ENCODE measurements around the gene GPHN. TPM values are rescaled to one million over a fixed set of nuclear protein-coding genes. Genes with fewer than 3 reads are reported as not detected.

GPHN gene
- total and polyA plus RNA-seq, 2 of the 8 experiments (the other 6 are each of a cell fraction or from before 2014, with no cell fraction given) = 6.0 to 16.0 TPM

DNA sequence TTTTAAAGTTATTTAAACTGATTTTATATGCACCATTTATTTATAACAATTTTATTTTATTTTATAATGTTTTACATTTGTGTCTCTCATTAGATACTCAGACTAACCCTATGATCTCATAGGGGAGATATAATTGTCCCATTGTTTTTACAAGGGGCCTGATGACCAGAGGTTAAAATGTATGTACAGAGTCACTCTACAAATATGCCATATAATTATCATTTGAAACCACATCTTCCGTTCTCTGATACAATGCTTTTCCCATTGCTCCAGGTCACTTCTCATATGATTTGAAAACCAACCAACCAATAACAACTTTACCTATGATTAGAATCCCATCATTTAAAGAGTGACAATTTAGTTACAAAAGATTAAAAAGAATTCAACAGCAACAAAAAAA is 137.8 kb downstream of the GPHN start (continued):
- TF ChIP-seq, protein P1, sequence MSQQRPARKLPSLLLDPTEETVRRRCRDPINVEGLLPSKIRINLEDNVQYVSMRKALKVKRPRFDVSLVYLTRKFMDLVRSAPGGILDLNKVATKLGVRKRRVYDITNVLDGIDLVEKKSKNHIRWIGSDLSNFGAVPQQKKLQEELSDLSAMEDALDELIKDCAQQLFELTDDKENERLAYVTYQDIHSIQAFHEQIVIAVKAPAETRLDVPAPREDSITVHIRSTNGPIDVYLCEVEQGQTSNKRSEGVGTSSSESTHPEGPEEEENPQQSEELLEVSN (IDR thresholded peaks at IDR 0.05) = no peak
- TF ChIP-seq SIN3A (conservative IDR thresholded peaks at IDR 0.05 in 1 of 2, IDR thresholded peaks at IDR 0.05 in 1 of 2; ENCODE audit: low read depth in 1 of 2, low read length in 2 of 2) (no peak), GABPA (IDR thresholded peaks at IDR 0.05; ENCODE audit: borderline replicate concordance, insufficient read depth, low read length) (no peak), RFX5 (IDR thresholded peaks at IDR 0.05; ENCODE audit: borderline replicate concordance, low read depth, low read length) (no peak), KDM1A (IDR thresholded peaks at IDR 0.05; ENCODE audit: borderline replicate concordance, low read length) (no peak), SP4 (IDR thresholded peaks at IDR 0.05; ENCODE audit: low read length) (no peak), POU5F1 (IDR thresholded peaks at IDR 0.05; ENCODE audit: low read depth, low read length) (no peak)

Data from H1 (cell line).